ENCODE data around the gene SPATA9. TPM values are rescaled to one million over a fixed set of nuclear protein-coding genes. Genes with fewer than 3 reads are reported as not detected.

Gene SPATA9
- total and polyA plus RNA-seq, 2 of the 13 experiments (the other 11 are each of a cell fraction or from before 2014, with no cell fraction given) = not detected

GRCh38 chr5:95620030-95620869 lies 62.5 kb downstream of the SPATA9 start, which contains the start of gene GPR150 (continued):
- TF ChIP-seq CREBL2 (CRISPR knock-in tag; IDR thresholded peaks at IDR 0.05; ENCODE audit: borderline replicate concordance) (peak; percentile 82; the same call in 1 of the 2 replicates), MXD1 (CRISPR knock-in tag; IDR thresholded peaks at IDR 0.05) (peak; percentile 18; the same call in 1 of the 2 replicates), TBX3 (IDR thresholded peaks at IDR 0.05; ENCODE audit: borderline replicate concordance) (no peak), ZNF432 (CRISPR knock-in tag; IDR thresholded peaks at IDR 0.05; ENCODE audit: borderline replicate concordance) (no peak), ZNF784 (CRISPR knock-in tag; IDR thresholded peaks at IDR 0.05; ENCODE audit: borderline replicate concordance) (peak; percentile 34; the same call in 1 of the 2 replicates), NFKB2 (CRISPR knock-in tag; IDR thresholded peaks at IDR 0.05; ENCODE audit: borderline replicate concordance) (peak; percentile 66; the same call in 1 of the 2 replicates), GPBP1L1 (CRISPR knock-in tag; IDR thresholded peaks at IDR 0.05) (no peak), SRSF9 (IDR thresholded peaks at IDR 0.05; ENCODE audit: borderline replicate concordance, insufficient read depth, low read depth, low read length, poor library complexity, severe bottlenecking) (no peak), MTF2 (CRISPR knock-in tag; IDR thresholded peaks at IDR 0.05; ENCODE audit: borderline replicate concordance) (0 out of 2 replicates have a peak, but pooled peaks have one; percentile 49), LRRFIP1 (CRISPR knock-in tag; conservative IDR thresholded peaks at IDR 0.05) (no peak), KLF16 (CRISPR knock-in tag; IDR thresholded peaks at IDR 0.05) (no peak), GTF3A (CRISPR knock-in tag; conservative IDR thresholded peaks at IDR 0.05) (no peak), ZBTB38 (CRISPR knock-in tag; IDR thresholded peaks at IDR 0.05) (peak; percentile 46; the same call in 1 of the 2 replicates), BCL3 (CRISPR knock-in tag; IDR thresholded peaks at IDR 0.05) (peak; percentile 35; the same call in 1 of the 2 replicates), ZFX (CRISPR knock-in tag; IDR thresholded peaks at IDR 0.05; ENCODE audit: low read depth) (peak; percentile 15; the same call in 1 of the 2 replicates), ZNF800 (CRISPR knock-in tag; IDR thresholded peaks at IDR 0.05) (peak; percentile 87), CAMTA2 (CRISPR knock-in tag; IDR thresholded peaks at IDR 0.05; ENCODE audit: borderline replicate concordance) (no peak), ZNF549 (CRISPR knock-in tag; IDR thresholded peaks at IDR 0.05) (no peak)
